GM23248 (cell line): ENCODE results near the gene UMOD. TPM values are rescaled to one million over a fixed set of nuclear protein-coding genes. Genes with fewer than 3 reads are reported as not detected.

Experiments
- DNase-seq: peaks from one replicate; pipeline ENCODE4 v3.0.0-alpha.2; 2015
- H2AFZ ChIP-seq: fragments of 200-600 bp; sonication (generic); 2 replicates; pipeline ENCODE4 v1.6.1; 2016; ENCODE audit warnings: antibody characterized with exemption
- H3F3A ChIP-seq: fragments of 200-600 bp; sonication (generic); 2 replicates; pipeline ENCODE4 v1.6.1; 2016; ENCODE audit warnings: mild to moderate bottlenecking, antibody characterized with exemption, mixed run types; ENCODE audit not compliant: insufficient read depth
- H3K27ac ChIP-seq: fragments of 200-600 bp; sonication (generic); 2 replicates; pipeline ENCODE4 v1.5.1; 2016; ENCODE audit warnings: mild to moderate bottlenecking
- H3K27me3 ChIP-seq: fragments of 200-600 bp; sonication (generic); replicated peaks from 2 replicates; pipeline ENCODE4 v1.6.1; 2016; ENCODE audit warnings: mild to moderate bottlenecking; ENCODE audit not compliant: insufficient read depth
- H3K36me3 ChIP-seq: fragments of 200-600 bp; sonication (generic); 2 replicates; pipeline ENCODE4 v1.6.1; 2016; ENCODE audit warnings: low read depth, mild to moderate bottlenecking
- H3K4me1 ChIP-seq: fragments of 200-600 bp; sonication (generic); 2 replicates; pipeline ENCODE4 v1.6.1; 2016; ENCODE audit warnings: mild to moderate bottlenecking; ENCODE audit not compliant: insufficient read depth
- H3K4me2 ChIP-seq: fragments of 200-600 bp; sonication (generic); one replicate; pipeline ENCODE4 v1.6.1; 2016; ENCODE audit warnings: mild to moderate bottlenecking; ENCODE audit not compliant: unreplicated experiment
- H3K4me3 ChIP-seq: fragments of 200-600 bp; sonication (generic); 2 replicates; pipeline ENCODE4 v1.5.1; 2016; ENCODE audit warnings: mild to moderate bottlenecking
- H3K79me2 ChIP-seq: fragments of 200-600 bp; sonication (generic); 2 replicates; pipeline ENCODE4 v1.6.1; 2016; ENCODE audit warnings: mild to moderate bottlenecking; ENCODE audit not compliant: insufficient read depth
- H3K9ac ChIP-seq: fragments of 200-600 bp; sonication (generic); 2 replicates; pipeline ENCODE4 v1.6.1; 2016; ENCODE audit warnings: mild to moderate bottlenecking
- H3K9me2 ChIP-seq: fragments of 200-600 bp; sonication (generic); 2 replicates; pipeline ENCODE4 v1.6.1; 2016; ENCODE audit warnings: mixed run types, mild to moderate bottlenecking, moderate library complexity; ENCODE audit not compliant: insufficient read depth
- H3K9me3 ChIP-seq: fragments of 200-600 bp; sonication (generic); one replicate; pipeline ENCODE4 v1.6.1; 2017; ENCODE audit warnings: low read depth
- H4K20me1 ChIP-seq: fragments of 200-600 bp; sonication (generic); 2 replicates; pipeline ENCODE4 v1.6.0; 2016; ENCODE audit not compliant: insufficient read depth
- EZH2 ChIP-seq: fragments of 200-600 bp; sonication (generic); IDR thresholded peaks from 2 replicates; pipeline ENCODE4 v1.6.1; 2018; ENCODE audit warnings: antibody characterized with exemption, mild to moderate bottlenecking; ENCODE audit not compliant: insufficient read depth, poor library complexity, severe bottlenecking
- EZH2phosphoT487 ChIP-seq: fragments of 200-600 bp; sonication (generic); IDR thresholded peaks from 2 replicates; pipeline ENCODE4 v1.6.1; 2018; ENCODE audit warnings: antibody characterized with exemption, moderate library complexity, mild to moderate bottlenecking, low read depth; ENCODE audit not compliant: insufficient read depth
- WGBS, 2 experiments: methylation state at CpG; one replicate each; pipeline ENCODE4 v1.1.6; 2015 to 2017; ENCODE audit warnings: low lambda C conversion rate in 2 of 2, low coverage in 1 of 2; ENCODE audit errors: missing lambda C conversion rate in 2 of 2; 5-methylcytosine and 5-hydroxymethylcytosine counted together
- in situ Hi-C: fragments of 300-500 bp; cut with MboI; formaldehyde crosslinking; loops from 2 replicates; pipeline ENCODE4 v1.15.0; 2020
- polyA plus RNA-seq: library from polyadenylated mRNA; unstranded; fragments of >200 nt; fragmentation: Nextera tagmentation; extraction: Ambion mirVana; gene quantifications from 2 replicates; pipeline ENCODE4 v1.2.1, GENCODE V29; 2016
- total RNA-seq: library from RNA; depleted of rRNA; stranded (reverse); fragments of >200 nt; shearing (Covaris generic); gene quantifications from 2 replicates; pipeline ENCODE4 v1.2.3, GENCODE V29; 2014

The UMOD gene
- total and polyA plus RNA-seq, 2 experiments from 2014 or later = not detected

DNA sequence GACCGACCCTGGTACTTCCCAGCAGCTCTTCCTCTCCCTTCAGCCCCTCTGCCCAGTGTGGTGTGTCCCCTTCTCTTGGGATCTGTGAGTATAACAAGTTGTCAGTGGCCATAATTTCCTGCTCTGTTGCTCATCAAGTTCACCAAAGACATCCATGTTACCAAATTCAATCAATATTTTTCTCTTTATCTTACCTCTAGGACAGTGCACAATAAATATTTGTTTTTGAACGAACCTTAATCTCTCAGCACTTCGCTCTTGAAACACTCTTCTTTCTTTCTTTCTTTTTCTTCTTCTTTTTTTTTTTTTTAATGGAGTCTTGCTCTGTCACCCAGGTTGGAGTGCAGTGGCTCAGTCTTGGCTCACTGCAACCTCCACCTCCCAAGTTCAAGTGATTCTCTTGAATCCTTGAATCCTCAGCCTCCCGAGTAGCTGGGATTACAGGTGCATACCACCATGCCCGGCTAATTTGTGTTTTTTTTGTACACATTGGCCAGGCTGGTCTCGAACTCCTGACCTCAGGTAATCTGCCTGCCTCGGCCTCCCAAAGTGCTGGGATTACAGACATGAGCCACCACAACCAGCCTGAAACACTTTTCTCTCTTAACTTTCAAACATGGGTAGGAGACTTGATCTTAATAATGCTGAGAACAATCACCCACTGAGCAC is 2.7 kb upstream of the UMOD start:
- no peaks in the 10 kb centered on the region for H3K9me3 ChIP-seq
- 11 to 13% methylated on average over 7 of the region's 7 CpGs for WGBS, 2 experiments
- in situ Hi-C loops = no loop called here
- H3K9ac ChIP-seq = no peak overlapping the region
- no peaks in the 10 kb centered on the region for H3K79me2 ChIP-seq
- H2AFZ ChIP-seq = no peak overlapping the region
- H3K4me2 ChIP-seq = no peak overlapping the region
- H3K4me1 ChIP-seq = no peaks in the 10 kb centered on the region
- H3K9me2 ChIP-seq = no peaks in the 10 kb centered on the region
- no peaks in the 10 kb centered on the region for H4K20me1 ChIP-seq
- DNase-seq = no peak
- no peak overlapping the region for H3K4me3 ChIP-seq
- no peaks in the 10 kb centered on the region for H3K36me3 ChIP-seq
- no peak overlapping the region for H3K27ac ChIP-seq
- no peaks in the 10 kb centered on the region for H3K27me3 ChIP-seq
- TF ChIP-seq EZH2phosphoT487 (no peak), EZH2 (no peak)
- H3F3A ChIP-seq = no peaks in the 10 kb centered on the region

DNA sequence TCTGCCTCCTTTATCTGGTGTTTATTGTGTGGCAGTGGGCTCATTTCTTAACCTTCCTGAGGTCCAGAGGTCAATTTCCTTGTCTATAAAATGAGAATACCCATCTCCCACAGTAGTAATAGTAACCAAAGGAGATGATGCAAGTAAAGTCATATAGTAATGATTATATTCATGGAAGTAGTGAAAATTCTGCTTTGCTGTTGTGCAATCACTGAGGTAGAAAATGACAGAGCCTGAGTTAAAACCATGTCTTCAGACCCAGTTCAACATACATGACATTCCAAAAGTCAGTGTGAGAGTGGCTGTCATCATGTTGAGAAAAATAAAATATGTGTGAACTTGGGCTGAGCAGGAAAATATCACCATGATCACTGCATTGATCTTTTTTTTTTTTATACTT is 864 bp upstream of the UMOD start:
- no peak for TF ChIP-seq EZH2
- no peak for TF ChIP-seq EZH2phosphoT487
- Histone ChIP-seq H3K9ac (no peak overlapping the region), H3K9me2 (no peaks in the 10 kb centered on the region), H2AFZ (no peak overlapping the region), H3K4me2 (no peak overlapping the region), H3K27ac (no peak overlapping the region), H3K4me3 (no peak overlapping the region), H3K4me1 (no peaks in the 10 kb centered on the region), H3K9me3 (no peaks in the 10 kb centered on the region), H4K20me1 (no peaks in the 10 kb centered on the region), H3K36me3 (no peaks in the 10 kb centered on the region), H3F3A (no peaks in the 10 kb centered on the region), H3K79me2 (no peaks in the 10 kb centered on the region), H3K27me3 (no peaks in the 10 kb centered on the region)
- in situ Hi-C loops = no loop called here
- DNase-seq = no peak

DNA sequence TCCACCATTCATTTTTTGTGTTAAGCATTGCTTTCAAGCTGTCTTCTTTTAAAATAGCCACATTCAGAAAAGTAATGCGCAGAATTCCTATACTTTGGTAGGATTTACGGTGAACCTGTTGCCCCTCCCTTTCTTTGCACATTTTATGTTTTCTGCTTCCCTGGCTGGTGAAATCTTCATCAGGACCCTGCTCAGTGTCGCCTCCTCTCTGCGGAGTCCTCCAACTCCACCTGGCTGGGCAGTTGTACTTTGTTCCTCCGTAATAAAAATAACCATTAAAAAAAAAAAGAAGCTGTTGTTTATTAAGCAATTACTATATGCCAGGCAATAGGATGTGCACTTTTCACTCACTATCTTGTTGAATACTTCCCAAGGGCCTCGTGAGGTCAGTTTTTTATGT is 2.9 kb downstream of the UMOD start:
- Histone ChIP-seq H3K9ac (no peak overlapping the region), H3K4me2 (no peak overlapping the region), H3K36me3 (no peaks in the 10 kb centered on the region), H3K27ac (no peak overlapping the region), H3K9me3 (no peaks in the 10 kb centered on the region), H3K9me2 (no peaks in the 10 kb centered on the region), H3K4me1 (no peaks in the 10 kb centered on the region), H4K20me1 (no peaks in the 10 kb centered on the region), H3K27me3 (no peaks in the 10 kb centered on the region), H3K4me3 (no peak overlapping the region), H3K79me2 (no peaks in the 10 kb centered on the region), H2AFZ (no peak overlapping the region), H3F3A (no peaks in the 10 kb centered on the region)
- in situ Hi-C loops = no loop called here
- TF ChIP-seq EZH2phosphoT487 (no peak), EZH2 (no peak)
- 72 to 80% methylated on average over 6 of the region's 6 CpGs for WGBS, 2 experiments
- DNase-seq = no peak

DNA sequence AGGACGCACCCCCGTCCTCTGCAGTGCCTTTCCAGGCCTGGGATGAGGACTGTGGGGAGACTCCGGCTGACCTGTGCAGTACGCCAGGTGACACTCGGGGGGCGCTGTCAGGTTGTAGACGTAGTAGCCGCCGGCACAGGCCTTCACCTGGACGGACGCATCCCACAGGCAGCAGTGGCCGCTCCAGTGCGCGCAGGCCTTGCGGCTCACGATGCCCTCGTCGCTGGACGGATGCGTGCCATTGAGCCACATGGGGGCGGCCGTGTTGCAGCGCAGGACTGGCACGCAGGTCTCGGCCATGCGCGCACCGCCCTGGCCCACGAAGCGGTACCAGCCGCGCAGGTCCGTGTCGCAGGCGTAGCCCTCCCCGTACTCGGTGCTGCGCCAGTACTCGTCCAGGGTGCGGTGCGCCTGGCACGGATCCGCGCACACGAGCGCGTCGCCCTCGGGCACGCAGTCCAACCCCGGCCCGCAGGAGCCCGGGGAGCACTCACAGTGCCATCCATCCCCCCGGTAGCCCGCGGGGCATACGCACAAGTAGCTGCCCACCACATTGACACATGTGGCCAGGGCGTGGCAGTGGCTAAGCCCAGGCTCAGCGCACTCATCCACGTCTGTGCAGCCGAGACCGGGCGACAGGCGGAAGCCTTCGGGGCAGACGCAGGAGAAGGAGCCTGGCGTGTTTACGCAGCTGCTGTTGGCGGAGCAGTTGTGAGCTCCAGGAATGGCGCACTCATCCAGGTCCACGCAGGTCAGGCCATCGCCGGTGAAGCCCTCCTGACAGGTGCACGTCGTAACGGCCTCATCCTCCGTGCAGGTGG is 3.9 kb downstream of the UMOD start:
- H3K9ac ChIP-seq = no peak overlapping the region
- no peak overlapping the region for H3K4me2 ChIP-seq
- H2AFZ ChIP-seq = no peak overlapping the region
- in situ Hi-C loops = no loop called here
- no peaks in the 10 kb centered on the region for H3F3A ChIP-seq
- no peaks in the 10 kb centered on the region for H3K36me3 ChIP-seq
- no peaks in the 10 kb centered on the region for H3K9me3 ChIP-seq
- no peak for DNase-seq
- H3K4me1 ChIP-seq = no peaks in the 10 kb centered on the region
- no peak overlapping the region for H3K4me3 ChIP-seq
- no peak for TF ChIP-seq EZH2
- no peak for TF ChIP-seq EZH2phosphoT487
- no peaks in the 10 kb centered on the region for H4K20me1 ChIP-seq
- no peaks in the 10 kb centered on the region for H3K27me3 ChIP-seq
- no peak overlapping the region for H3K27ac ChIP-seq
- H3K79me2 ChIP-seq = no peaks in the 10 kb centered on the region
- WGBS, 2 experiments = 38 to 39% methylated on average over 58 to 65 of the region's 77 CpGs
- H3K9me2 ChIP-seq = no peaks in the 10 kb centered on the region
